Neural progenitor cell (in vitro differentiated cells): Measurements from ENCODE around the gene KPNB1.
"Not testable (repeated sequence)": the region's sequence is repeated elsewhere in the genome, so short reads cannot be mapped to it uniquely, and the experiment has no call there.

ENCODE experiments used
- EZH2 ChIP-seq: fragments of 200-600 bp; sonication (generic); IDR thresholded peaks from 2 replicates; pipeline ENCODE4 v1.6.1; 2017; ENCODE audit warnings: antibody characterized with exemption, mild to moderate bottlenecking, moderate library complexity
- EZH2phosphoT487 ChIP-seq: fragments of 200-600 bp; sonication (generic); IDR thresholded peaks from 2 replicates; pipeline ENCODE4 v1.6.1; 2017; ENCODE audit warnings: antibody characterized with exemption
- TF ChIP-seq, protein P1 (sequence below): fragments of 200-600 bp; sonication (generic); IDR thresholded peaks from 2 replicates; pipeline ENCODE4 v1.5.1; 2017; ENCODE audit warnings: antibody characterized with exemption, mild to moderate bottlenecking

DNA sequence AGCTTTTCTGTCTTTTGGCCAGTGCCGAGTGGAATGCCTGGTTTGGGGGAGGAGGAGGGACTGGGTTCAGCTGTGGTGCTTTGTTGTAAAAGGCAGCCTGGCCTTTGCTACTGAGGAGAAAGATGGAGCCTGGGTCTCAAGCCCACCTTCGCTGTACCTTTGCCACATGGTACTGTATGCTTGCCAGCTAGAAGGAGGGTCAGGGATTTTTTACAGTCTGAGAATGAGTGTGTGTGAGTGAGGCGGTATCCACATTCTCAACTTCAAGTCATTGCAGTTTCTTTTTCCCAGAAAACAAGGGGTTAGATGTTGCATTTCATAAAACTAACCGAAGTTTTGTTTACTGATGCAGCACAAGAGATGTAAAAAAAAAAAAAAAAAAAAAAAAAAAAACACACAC lies 33.0 kb downstream of the KPNB1 start:
- TF ChIP-seq, protein P1, sequence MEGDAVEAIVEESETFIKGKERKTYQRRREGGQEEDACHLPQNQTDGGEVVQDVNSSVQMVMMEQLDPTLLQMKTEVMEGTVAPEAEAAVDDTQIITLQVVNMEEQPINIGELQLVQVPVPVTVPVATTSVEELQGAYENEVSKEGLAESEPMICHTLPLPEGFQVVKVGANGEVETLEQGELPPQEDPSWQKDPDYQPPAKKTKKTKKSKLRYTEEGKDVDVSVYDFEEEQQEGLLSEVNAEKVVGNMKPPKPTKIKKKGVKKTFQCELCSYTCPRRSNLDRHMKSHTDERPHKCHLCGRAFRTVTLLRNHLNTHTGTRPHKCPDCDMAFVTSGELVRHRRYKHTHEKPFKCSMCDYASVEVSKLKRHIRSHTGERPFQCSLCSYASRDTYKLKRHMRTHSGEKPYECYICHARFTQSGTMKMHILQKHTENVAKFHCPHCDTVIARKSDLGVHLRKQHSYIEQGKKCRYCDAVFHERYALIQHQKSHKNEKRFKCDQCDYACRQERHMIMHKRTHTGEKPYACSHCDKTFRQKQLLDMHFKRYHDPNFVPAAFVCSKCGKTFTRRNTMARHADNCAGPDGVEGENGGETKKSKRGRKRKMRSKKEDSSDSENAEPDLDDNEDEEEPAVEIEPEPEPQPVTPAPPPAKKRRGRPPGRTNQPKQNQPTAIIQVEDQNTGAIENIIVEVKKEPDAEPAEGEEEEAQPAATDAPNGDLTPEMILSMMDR = not testable (repeated sequence)
- not testable (repeated sequence) for TF ChIP-seq EZH2, EZH2phosphoT487
